GM23338 (cell line): Measurements from ENCODE around the gene FLRT2. TPM values are rescaled to one million over a fixed set of nuclear protein-coding genes. Genes with fewer than 3 reads are reported as not detected.

Experiments
- ATAC-seq: fragments of 200-7000 bp; cut with Tn5 transposase; 3 replicates; pipeline ENCODE4 v1.9.1; 2020
- DNase-seq: peaks from one replicate; pipeline ENCODE4 v3.0.0-alpha.2; 2015; ENCODE audit warnings: low spot score
- H2AFZ ChIP-seq: fragments of 200-600 bp; sonication (generic); 2 replicates; pipeline ENCODE4 v1.8.0; 2016; ENCODE audit warnings: antibody characterized with exemption, mild to moderate bottlenecking, moderate library complexity
- H3F3A ChIP-seq: fragments of 200-600 bp; sonication (generic); replicated peaks from 2 replicates; pipeline ENCODE4 v1.8.0; 2017; ENCODE audit warnings: antibody characterized with exemption, mixed run types, low read depth
- H3K27ac ChIP-seq: fragments of 200-600 bp; sonication (generic); 2 replicates; pipeline ENCODE4 v1.6.1; 2016; ENCODE audit warnings: low read depth
- H3K27me3 ChIP-seq: fragments of 200-600 bp; sonication (generic); 2 replicates; pipeline ENCODE4 v1.8.0; 2016; ENCODE audit warnings: mild to moderate bottlenecking, mixed run types, moderate library complexity; ENCODE audit not compliant: insufficient read depth
- H3K36me3 ChIP-seq: fragments of 200-600 bp; sonication (generic); 2 replicates; pipeline ENCODE4 v1.8.0; 2016; ENCODE audit warnings: mild to moderate bottlenecking; ENCODE audit not compliant: insufficient read depth
- H3K4me1 ChIP-seq: fragments of 200-600 bp; sonication (generic); 2 replicates; pipeline ENCODE4 v1.8.0; 2016; ENCODE audit warnings: mild to moderate bottlenecking, moderate library complexity; ENCODE audit not compliant: insufficient read depth
- H3K4me2 ChIP-seq: fragments of 200-600 bp; sonication (generic); 2 replicates; pipeline ENCODE4 v1.7.1; 2017; ENCODE audit warnings: mixed run types
- H3K4me3 ChIP-seq: fragments of 200-600 bp; sonication (generic); 2 replicates; pipeline ENCODE4 v1.6.1; 2016; ENCODE audit warnings: mixed run types
- H3K79me2 ChIP-seq: fragments of 200-600 bp; sonication (generic); replicated peaks from 2 replicates; pipeline ENCODE4 v1.8.0; 2017; ENCODE audit warnings: mild to moderate bottlenecking; ENCODE audit not compliant: insufficient read depth
- H3K9me2 ChIP-seq: fragments of 200-600 bp; sonication (generic); 2 replicates; pipeline ENCODE4 v1.8.0; 2017; ENCODE audit not compliant: insufficient read depth
- H4K20me1 ChIP-seq: fragments of 200-600 bp; sonication (generic); replicated peaks from 2 replicates; pipeline ENCODE4 v1.8.0; 2017; ENCODE audit warnings: mild to moderate bottlenecking; ENCODE audit not compliant: insufficient read depth
- H3K27ac Mint-ChIP-seq: 2 replicates; pipeline ENCODE4 v1.8.0; 2020; ENCODE audit warnings: inconsistent platforms, mild to moderate bottlenecking, moderate library complexity, mixed read lengths
- H3K27me3 Mint-ChIP-seq: 3 replicates; pipeline ENCODE4 v1.8.0; 2022; ENCODE audit warnings: low read depth, mild to moderate bottlenecking, moderate library complexity, mixed read lengths, inconsistent platforms; ENCODE audit not compliant: insufficient read depth, poor library complexity
- H3K36me3 Mint-ChIP-seq: 3 replicates; pipeline ENCODE4 v1.8.0; 2021; ENCODE audit warnings: low read depth, mild to moderate bottlenecking, inconsistent platforms, moderate library complexity, mixed read lengths
- H3K4me1 Mint-ChIP-seq: 3 replicates; pipeline ENCODE4 v1.8.0; 2020; ENCODE audit warnings: mild to moderate bottlenecking, inconsistent platforms, mixed read lengths
- H3K4me3 Mint-ChIP-seq: 3 replicates; pipeline ENCODE4 v1.8.0; 2021; ENCODE audit warnings: moderate library complexity, mild to moderate bottlenecking, inconsistent platforms, mixed read lengths
- H3K9me3 Mint-ChIP-seq: 3 replicates; pipeline ENCODE4 v1.8.0; 2020; ENCODE audit warnings: moderate library complexity, mild to moderate bottlenecking, inconsistent platforms, mixed read lengths
- CREB1 ChIP-seq: fragments of 250-450 bp; sonication (Bioruptor Pico); IDR thresholded peaks from 2 replicates; pipeline ENCODE4 v1.5.0; 2020; ENCODE audit warnings: low read depth, mild to moderate bottlenecking, moderate library complexity
- CTCF ChIP-seq, 2 experiments: fragments of 200-600 bp in 1 of 2; sonication (generic) in 1 of 2; conservative IDR thresholded peaks; 2 replicates each; pipeline versions ENCODE4 v1.5.1 to v1.6.1; 2016 to 2017; ENCODE audit warnings: antibody characterized with exemption in 2 of 2, low read depth in 2 of 2, mild to moderate bottlenecking in 2 of 2, moderate library complexity in 1 of 2
- ETS1 ChIP-seq: IDR thresholded peaks from 2 replicates; pipeline ENCODE4 v1.6.1; 2016; ENCODE audit warnings: antibody characterized with exemption
- EZH2 ChIP-seq: fragments of 200-600 bp; sonication (generic); IDR thresholded peaks from one replicate; pipeline ENCODE4 v1.8.0; 2017; ENCODE audit warnings: antibody characterized with exemption, mild to moderate bottlenecking, low read depth; ENCODE audit not compliant: unreplicated experiment
- JUNB ChIP-seq: IDR thresholded peaks from one replicate; pipeline ENCODE4 v1.6.1; 2016; ENCODE audit warnings: antibody characterized with exemption; ENCODE audit not compliant: unreplicated experiment
- NANOG ChIP-seq: IDR thresholded peaks from 2 replicates; pipeline ENCODE4 v1.6.1; 2016; ENCODE audit warnings: antibody characterized with exemption, borderline replicate concordance
- REST ChIP-seq: IDR thresholded peaks from one replicate; pipeline ENCODE4 v1.6.1; 2018; ENCODE audit warnings: antibody characterized with exemption; ENCODE audit not compliant: unreplicated experiment
- STAT1 ChIP-seq: IDR thresholded peaks from one replicate; pipeline ENCODE4 v1.6.1; 2016; ENCODE audit warnings: antibody characterized with exemption; ENCODE audit not compliant: unreplicated experiment
- ZNF114 ChIP-seq: fragments of 250-450 bp; sonication (Bioruptor Pico); IDR thresholded peaks from 2 replicates; pipeline ENCODE4 v1.5.0; 2020; ENCODE audit warnings: mild to moderate bottlenecking, moderate library complexity
- ZNF331 ChIP-seq: fragments of 250-450 bp; sonication (Bioruptor Pico); IDR thresholded peaks from 2 replicates; pipeline ENCODE4 v1.5.0; 2020; ENCODE audit warnings: low read depth, mild to moderate bottlenecking, moderate library complexity
- ZNF462 ChIP-seq: fragments of 250-450 bp; sonication (Bioruptor Pico); IDR thresholded peaks from 2 replicates; pipeline ENCODE4 v1.5.0; 2020; ENCODE audit warnings: mild to moderate bottlenecking, moderate library complexity
- polyA plus RNA-seq: library from polyadenylated mRNA; unstranded; fragments of >200 nt; fragmentation: Nextera tagmentation; extraction: Ambion mirVana; gene quantifications from 2 replicates; pipeline ENCODE4 v1.2.1, GENCODE V29; 2016
- total RNA-seq: library from RNA; depleted of rRNA; stranded (reverse); fragments of >200 nt; shearing (Covaris generic); gene quantifications from 2 replicates; pipeline ENCODE4 v1.2.3, GENCODE V29; 2014

Gene FLRT2
- total and polyA plus RNA-seq, 2 experiments from 2014 or later = 4.3 to 7.4 TPM

GRCh38 chr14:85695300-85695699 lies 165.4 kb downstream of the FLRT2 start (continued):
- TF ChIP-seq ZNF462 = no peak

- H3K9me3 Mint-ChIP-seq = no peaks in the 10 kb centered on the region; the same call in 2 of the 3 replicates
- Histone ChIP-seq H3K9me2 (no peaks in the 10 kb centered on the region), H3K36me3 (no peaks in the 10 kb centered on the region), H3K4me2 (no peak overlapping the region), H4K20me1 (no peaks in the 10 kb centered on the region), H3F3A (no peaks in the 10 kb centered on the region), H3K27ac (no peak overlapping the region), H3K27me3 (no peaks in the 10 kb centered on the region), H3K4me1 (no peaks in the 10 kb centered on the region), H3K4me3 (no peak overlapping the region), H3K79me2 (no peaks in the 10 kb centered on the region), H2AFZ (peak overlapping the region; percentile 33; the same call in 1 of the 2 replicates)
- no peak overlapping the region for H3K27ac Mint-ChIP-seq
- DNase-seq (no peak), ATAC-seq (no peak)
- H3K4me1 Mint-ChIP-seq = no peaks in the 10 kb centered on the region
- H3K27me3 Mint-ChIP-seq = no peaks in the 10 kb centered on the region
- no peaks in the 10 kb centered on the region for H3K36me3 Mint-ChIP-seq
- H3K4me3 Mint-ChIP-seq = no peak overlapping the region
- TF ChIP-seq JUNB (no peak), STAT1 (no peak), NANOG (no peak), ETS1 (no peak), CREB1 (CRISPR knock-in tag) (no peak), ZNF331 (CRISPR knock-in tag) (no peak), CTCF (conservative IDR thresholded peaks at IDR 0.05; ENCODE audit: low read depth in 2 of 2) (no peak), EZH2 (no peak), ZNF114 (CRISPR knock-in tag) (no peak), REST (no peak)
Measured at GRCh38 chr14:85701116-85701515, 171.2 kb downstream of the FLRT2 start.
